ENCODE data around the gene RND3.

Gene RND3

DNA sequence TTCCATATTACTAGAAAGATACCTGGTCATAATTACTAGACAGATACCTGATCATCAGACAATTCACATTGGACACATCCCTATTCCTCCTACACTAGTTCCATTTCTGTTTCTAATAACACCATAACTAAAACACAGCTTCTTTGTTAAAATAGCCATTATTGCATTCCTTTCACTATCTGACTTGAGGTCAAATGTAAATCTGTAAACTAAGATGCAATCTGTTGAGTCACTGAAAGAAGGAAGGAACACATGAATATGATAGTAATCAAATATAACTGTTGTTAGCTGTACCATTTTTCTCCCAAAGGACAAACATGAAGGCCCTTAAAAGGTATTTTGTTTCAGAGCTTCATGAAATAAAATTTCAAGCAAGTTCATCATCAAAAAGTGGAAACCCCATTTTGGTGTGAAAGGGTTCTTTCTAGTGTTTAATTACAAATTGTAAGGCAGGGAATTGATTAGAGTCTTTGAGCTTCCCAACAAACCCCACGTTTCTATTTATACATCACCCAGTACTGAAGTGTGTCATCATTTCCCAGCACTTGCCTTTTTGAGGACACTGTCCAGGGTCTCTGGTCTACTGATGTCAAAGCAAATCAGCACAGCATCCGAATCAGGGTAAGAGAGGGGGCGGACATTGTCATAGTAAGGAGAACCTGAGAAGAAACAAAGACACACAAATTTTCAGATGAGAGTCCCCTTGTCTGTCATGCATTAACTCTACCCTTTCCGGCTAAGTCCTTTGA, 13.0 kb downstream of the RND3 start:
- DNase-seq: no peak

DNA sequence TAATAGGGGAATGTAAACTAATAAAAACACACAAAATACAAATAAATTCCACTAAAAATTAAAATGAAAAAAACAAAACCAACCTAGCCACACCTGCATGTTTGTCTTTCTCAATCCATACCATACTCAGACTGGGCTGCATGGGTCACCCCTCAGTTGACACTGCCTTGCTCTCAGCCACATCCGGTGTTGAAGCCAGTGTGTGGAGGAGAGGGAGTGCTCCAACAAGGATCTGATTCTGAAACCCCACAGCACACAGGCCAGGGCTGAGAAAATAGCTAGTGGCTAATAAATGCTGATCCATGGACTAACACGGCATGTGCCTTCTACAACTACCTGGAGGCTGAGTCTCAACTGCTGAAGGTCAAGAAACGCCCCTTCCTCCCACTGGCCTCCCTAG, 13.7 kb downstream of the RND3 start:
- DNase-seq: no peak

DNA sequence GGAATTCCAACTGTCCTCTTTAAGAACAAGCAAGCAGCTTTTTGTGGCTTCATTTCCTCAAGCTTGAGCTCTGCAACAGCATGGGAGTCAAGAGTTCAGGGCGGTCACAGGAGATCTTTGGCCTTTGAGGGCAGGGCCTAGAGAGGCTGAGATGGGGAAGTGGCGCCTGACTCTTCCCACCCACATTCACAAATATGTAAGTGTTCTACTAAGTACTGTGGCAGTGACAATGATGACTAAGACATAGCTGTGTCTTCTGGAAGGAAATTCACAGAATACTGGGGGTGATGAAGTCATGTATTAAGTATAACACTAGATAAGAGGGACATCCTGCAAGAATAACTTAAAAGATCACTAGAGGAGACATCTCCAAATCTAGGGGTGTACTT, 15.0 kb downstream of the RND3 start:
- no peak for DNase-seq

DNA sequence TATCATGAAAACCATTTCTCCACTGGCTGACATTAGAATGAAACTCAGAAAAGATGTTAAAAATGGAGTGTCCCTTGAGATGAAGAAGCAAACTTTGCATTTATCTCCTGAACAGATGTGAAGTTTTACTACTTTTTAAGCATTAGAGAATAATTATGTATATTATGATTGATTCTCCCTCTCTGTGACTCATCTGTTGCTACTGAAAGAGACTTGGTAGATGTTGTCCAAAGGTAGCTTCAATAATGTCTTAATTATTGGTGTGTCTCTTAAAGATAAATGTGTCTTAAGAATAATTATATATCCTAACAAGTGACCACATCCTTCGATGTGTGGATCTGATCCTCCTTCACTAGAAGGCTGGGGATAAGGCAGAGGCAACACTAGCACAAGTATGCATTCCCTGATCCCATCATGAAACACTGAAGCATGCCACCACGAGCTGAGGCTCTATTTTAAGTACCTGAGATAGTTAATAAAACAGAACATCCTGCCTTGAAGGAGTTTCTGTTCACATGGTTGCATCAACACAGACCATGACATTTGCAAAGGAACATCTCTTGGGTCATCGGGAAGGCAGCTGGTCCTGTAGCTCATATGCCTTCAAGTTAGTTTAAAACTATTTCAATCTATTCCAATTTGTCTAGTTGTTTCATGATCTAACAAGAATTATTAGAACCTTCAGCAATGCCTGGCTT, 15.5 kb downstream of the RND3 start:
- DNase-seq: no peak

DNA sequence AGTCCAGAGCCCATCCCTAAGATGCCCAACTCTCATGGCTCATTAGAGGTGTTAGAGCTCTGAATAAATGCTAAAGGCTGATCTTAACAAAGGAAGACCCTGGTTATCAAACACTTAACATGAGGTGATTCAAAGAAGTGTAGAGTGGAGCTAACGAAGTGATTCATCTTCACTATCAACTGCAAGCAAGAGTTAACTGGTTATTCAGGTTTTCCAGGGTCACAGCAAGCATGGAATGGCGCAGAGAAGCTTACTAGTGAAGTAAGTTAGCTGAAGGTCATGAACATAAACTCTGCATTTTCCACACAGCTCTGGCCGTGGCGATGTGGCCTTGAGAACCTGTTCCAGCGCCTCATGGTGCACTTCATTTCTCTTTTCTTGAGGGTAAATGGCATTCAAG, 17.0 kb downstream of the RND3 start:
- DNase-seq: no peak

DNA sequence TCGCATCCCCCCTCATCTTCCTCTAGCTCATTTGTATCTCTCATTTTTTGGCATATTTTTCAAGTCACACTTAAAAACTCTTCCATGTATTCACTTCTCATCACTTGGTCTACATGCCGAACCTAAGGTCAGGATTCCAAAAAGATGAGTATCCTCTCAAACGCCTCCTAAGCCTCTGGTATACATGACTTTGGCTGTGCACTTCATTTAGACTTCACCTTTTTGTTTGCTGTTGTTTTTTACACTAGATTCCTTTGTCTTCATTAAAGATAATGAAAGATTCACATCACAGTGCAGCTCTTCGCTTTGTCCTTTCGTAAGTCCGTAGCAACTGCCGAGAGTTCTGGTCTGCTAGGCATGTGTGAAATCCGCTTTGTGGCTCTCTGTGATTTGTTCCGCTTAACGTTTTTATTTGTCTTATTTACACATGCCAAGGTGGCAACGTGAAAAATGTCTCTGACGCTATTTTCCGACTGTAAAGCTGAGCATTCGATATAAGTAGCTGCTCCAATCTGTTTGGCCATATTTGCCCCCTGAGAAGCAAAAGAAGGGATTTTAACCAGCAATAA, 17.7 kb downstream of the RND3 start:
- DNase-seq: no peak

DNA sequence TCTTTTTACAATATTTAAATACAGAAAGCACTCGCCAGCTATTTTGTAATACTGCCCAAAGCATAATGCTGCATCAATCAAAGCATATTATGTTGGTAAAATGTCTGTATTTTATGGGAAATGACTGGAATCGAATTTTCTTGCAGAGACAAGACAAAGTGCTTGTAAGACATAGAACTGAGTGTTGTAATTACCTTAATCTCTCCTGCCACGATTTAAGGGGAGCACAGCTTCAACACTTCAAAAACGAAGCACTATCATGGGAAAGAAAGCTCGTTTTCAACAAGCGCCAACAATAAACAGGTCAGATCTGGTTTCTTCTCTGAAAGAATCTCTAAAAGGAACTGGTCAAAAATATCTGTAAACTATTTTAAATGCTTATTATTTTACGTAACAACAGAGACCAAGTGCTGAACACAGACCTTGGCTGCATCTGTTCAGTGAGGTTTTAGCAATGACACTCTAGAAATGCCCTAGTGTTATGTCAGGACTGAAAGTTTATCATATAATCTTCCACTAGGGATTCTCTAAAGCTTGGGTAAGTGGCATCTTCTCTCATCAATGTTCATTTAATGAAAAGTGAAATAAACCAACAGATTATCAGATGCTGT, 19.0 kb downstream of the RND3 start:
- DNase-seq: no peak

DNA sequence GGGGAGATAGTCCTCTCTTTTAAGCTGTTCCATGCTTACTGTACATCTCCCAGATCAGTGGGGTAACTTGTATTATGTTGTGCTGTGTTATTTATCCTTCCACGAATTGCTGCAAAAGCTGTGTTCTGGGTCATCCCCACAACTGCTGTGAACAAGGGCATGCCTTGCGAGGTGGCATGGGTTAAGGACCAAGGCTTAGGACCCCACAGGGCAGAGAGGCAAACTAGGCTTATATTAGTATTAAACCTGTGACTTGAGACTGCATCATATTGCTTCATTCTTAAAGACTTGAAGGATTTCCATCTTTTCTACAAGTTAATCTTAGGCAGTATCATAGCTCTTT, 19.9 kb downstream of the RND3 start:
- DNase-seq: no peak

DNA sequence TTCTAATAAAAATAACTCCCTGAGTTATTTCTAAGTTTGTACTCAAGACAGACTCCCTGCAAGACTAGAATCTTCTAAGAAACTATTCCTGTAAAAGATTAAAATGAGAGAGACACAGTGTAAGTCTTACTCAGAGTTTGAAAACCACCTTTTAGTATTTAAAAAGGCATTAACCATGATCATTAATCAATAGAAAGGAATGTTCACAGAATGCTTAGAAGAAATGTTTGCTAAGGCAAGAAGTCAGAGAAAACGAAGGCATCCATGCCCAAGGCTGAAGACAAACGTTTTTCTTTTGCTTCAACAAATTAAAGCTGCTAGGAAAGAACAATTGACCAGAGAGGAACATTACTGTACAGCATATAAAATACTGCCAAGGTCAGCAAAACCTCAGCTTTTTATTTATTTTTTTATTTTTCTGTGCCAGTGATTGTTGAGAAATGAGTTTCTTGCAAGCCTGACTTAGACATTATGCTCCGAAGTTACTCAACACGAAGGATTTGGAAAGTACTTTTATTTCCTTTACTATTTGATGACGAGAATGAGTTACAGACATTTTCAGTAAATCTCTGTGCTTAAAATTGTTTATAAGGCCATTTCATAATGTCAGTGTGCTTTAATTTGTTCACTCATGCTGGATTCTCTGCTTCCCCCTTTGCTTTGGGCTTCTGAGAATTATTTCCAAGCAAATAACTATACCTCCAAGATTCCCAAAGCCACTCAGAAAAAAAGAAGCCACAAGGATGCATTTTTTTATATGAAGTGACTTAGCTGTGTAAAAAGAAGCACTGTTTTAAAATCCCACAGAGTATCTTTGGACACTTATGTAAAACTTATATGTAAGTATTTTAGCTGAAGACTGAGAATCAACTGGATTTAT, 20.5 kb downstream of the RND3 start:
- no peak for DNase-seq

DNA sequence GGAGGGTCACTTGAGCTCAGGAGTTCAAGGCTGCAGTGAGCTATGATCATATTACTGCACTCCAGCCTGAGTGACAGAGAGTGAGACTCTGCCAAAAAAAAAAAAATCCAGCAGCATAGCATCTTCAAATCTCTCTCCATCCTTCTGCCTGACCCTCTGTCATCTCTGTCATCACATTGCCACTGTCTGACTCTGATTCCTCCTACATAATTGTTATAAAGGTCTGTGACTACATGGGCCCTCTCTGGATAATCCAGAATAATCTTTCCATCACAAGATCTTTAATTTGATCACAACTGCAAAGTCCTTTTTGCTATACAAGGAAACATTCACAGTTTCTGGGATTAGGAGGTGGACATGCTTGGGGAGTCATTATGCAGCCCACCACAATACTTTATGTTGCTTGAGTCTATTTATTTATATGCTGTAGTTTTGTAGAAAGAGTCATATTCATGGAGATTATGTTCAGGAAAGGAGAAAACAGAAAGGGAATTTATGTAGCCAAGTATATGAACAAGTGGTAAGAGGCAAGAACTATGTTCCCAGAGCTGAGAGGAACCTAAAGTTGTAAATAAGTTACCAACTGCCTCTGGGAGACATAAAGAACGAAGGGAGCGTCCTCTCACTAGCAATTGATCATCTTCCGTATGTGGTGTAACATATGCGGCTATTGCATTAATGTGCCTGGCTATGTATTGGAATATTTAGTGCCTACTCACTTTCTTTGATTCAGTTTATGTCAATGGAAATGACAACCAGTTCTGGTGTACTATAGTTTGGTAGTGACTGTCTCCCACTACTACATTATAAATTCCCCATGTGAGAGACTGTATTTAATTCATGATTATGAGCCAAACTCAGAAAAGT, 21.5 kb downstream of the RND3 start:
- peak; percentile 43 for DNase-seq

DNA sequence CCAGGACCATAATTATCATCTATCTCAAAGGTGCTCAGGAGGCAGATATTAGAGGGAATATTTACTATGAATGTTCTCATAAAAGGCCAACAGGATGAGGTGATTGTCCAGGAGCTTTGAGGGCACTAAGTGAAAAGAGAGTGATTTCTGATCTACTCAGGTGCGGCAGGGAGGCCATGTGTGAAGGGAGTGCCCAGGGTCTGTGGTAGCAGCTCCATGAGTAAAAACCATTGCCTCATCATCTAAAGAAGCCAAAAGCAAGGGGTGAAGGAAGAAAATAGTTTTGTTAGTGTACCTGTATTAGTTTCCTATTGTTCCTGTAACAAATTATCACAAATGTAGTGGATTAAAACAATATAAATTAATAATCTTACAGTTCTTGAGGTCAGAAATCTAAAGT, 22.5 kb downstream of the RND3 start:
- DNase-seq: no peak

DNA sequence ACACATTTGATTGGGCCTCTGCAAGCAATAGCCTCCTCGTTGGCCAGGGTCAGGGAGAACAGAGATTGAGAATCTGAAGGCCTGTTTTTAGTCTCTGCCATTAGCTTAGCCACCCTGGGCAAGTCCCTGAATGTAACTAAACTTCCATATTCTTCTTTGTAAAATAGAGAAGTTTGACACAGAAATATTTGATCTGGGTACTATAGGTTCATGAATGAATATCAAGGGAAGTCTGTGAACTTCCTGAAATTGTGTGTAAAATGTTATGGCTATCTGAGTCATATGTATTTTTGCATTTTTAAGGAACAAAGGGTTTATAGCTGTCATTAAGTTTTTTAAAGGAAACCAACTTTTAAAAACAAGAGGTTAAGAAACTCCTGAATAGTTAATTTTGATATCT, 23.2 kb downstream of the RND3 start:
- DNase-seq: no peak

DNA sequence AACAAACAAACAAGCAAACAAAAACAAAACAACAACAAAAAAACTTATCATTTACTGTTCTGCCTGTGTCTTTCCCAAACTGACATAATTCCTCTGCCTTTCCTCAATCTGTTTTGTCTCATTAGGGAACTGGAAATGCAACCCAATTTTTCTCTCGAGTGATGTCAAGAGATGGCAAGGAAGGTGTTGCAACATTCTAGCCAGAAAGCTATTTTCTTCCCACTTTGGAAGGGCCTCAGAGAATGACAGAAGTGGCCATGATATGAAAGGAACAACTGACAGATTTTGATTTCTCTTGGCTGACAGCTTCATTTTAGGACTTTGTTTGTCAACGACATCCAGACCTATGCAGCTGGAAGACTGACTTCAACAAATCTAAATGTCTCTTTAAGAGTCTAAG, 24.7 kb downstream of the RND3 start:
- DNase-seq: no peak

DNA sequence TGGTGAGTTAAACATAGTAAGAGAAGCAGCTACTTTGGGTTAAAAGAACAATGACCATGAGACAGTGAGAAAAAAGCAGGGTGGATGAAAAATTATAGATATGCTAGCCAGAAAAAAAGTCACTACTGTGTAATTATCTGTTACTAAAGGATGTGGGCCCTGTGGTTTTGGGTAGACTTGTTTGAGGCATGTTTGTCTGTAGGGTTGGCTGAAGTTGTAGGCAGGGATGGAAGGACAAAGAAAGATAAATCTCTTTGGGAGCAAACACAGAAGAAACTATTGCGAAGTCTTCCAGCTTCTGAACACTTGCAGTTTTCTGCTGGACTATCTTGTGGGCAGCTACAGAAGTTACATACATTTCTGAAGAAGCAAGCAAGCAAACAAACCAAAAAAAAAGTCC, 28.2 kb downstream of the RND3 start:
- DNase-seq: no peak

DNA sequence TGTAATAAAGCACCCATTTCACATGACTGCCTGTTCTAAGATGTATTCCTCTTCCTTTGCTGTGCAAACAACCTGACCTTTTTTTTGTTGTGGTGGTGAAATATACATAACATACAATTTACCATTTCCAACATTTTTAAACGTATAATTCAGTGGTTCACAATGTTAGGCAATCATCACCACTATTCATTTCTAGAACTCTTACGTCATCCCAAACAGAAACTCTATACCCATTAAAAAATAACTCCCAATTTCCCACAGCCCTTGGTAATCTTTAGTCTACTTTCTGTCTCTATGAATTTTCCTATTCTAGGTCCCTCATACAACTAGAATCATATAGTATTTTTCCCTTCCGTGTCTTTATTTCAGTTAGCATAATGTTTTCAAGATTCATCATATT, 36.7 kb downstream of the RND3 start:
- DNase-seq: no peak

DNA sequence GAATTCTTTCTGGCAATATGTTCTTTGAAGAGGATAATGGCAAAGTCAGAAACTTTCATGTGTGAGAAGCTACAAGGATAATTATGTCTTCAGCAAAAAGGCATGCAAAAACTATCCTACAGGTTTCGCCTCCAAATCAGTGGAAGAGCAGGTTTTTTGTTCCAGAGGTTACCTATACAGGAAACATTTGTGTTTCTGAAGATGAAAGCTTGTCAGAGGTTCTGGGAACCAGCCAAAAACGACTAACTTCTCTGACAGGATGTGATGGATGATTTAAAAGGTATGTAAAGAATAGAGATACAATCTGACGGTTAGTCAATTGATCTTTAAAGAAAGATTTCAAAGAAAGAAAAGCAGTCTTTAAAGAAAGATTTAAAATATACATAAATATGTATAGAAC, 37.6 kb downstream of the RND3 start:
- DNase-seq: no peak

DNA sequence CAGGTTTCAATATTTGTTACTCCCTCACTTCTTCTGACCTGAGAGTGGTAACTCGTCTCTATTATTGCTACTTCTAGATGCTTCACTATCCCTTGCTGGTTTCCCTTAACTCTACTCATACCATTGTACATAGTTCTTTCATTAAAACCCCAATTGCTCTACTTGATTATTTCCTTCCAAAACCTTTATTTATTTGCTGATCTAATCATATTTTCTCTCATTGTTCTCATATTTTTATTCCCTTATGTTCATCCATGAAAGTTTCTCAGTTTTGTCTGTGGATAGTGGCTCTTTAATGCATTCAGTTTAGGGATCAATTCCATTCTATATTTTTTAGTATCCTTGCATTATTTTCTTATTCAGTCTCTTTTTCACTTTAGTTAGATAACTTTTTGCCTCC, 42.1 kb downstream of the RND3 start:
- no peak for DNase-seq

DNA sequence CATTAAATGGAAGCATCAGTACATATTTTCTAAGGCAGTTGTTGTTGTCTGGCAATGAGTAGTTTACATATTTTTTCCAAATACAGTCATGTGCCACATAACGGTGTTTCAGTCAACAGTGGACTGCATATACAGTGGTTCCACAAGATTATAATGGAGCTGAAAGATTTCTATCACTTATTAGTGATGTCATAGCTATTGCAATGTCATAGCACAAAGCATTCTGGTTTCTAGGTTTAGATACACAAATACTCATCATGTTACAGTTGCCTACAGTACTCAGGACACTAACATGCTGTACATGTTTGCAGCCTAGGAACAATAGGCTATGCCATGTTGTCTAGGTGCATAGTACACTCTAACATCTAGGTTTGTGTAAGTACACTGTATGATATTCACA, 45.0 kb downstream of the RND3 start:
- DNase-seq: no peak

DNA sequence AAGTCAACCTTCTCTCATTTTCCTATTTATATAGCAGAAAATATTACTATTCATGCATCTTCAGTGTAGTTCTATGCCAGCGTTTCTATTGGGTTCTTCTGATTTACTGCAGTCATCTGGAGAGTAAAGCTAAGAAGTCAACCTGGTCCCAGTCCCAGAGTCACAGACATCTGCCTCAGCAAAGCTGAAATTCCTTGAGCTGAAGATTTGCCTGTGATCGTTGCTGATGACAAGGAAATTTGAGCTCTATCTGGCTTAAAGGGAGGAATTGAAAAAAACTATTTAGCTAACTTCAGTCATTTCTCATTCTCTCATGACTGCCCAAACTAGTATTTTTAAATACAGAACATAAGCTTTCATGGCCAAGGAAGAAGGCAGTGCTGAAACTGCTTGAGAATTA, 45.7 kb downstream of the RND3 start:
- peak; percentile 74 for DNase-seq

DNA sequence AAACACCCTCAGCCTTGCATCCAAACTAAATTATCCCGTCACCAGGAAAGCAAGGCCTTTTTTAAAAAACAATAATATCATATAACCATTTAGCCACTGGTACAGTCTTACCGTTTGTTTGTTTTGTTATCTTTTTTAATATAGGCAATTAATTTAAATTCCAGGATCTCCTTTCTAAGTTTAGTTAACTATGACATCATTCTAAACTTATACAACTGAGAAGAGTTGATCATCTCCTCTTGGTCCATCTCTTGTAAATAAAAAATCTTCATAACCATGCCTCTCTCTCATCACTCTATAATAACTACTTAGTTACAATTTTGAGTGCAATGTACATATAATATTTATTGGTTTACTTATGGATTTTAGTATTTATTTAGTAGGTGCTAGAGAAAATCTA, 46.2 kb downstream of the RND3 start:
- DNase-seq: peak; percentile 94

DNA sequence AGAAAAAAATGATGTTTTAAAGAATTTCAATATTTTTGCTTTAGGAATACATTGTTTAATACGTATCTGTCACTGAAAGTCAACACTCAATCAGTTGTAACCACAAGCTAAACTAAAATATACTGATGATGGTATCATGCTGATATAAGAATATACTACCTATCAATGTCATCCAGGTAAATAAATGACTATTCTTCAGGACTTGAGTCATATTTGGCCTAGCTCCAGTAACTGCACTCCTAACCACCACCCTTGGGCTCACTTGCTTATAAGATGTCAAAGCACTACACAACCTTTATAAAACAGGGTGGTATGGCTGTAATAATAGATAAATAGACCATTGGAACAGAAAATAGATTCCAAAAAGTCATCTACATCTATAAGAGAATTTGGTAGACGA, 48.8 kb downstream of the RND3 start:
- peak; percentile 30 for DNase-seq

DNA sequence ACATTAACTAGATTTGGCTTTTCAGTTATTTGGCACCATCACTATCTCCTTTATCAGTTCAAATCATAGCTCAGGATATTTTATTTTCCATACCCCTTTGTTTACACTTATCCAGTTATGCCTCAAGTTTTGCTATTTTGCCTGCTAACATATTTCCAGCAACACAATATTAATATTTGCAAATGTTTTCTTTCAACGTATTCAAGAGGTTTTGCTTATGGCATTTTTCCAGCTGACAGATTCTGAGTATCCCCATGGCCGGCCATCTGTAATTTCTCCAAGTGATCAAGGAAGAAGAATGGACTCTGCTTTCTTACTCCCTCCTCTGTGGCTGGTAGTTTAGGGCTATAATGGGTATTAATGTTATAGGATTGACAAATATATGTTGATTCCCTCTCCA, 49.4 kb downstream of the RND3 start:
- DNase-seq: no peak

Data from NCI-H2171 treated with DMSO at 0.1 percent for 48 hours (cell line).